Activated T-cell treated with anti-CD3 and anti-CD28 coated beads, Interleukin-2, amount 50 U/mL, for 48 hours (primary cell): ENCODE measurements around the gene PHF3.

Experiments
- DNase-seq, 2 experiments: peaks; one replicate each; pipeline ENCODE4 v3.0.0-alpha.2; 2020

PHF3 gene

DNA sequence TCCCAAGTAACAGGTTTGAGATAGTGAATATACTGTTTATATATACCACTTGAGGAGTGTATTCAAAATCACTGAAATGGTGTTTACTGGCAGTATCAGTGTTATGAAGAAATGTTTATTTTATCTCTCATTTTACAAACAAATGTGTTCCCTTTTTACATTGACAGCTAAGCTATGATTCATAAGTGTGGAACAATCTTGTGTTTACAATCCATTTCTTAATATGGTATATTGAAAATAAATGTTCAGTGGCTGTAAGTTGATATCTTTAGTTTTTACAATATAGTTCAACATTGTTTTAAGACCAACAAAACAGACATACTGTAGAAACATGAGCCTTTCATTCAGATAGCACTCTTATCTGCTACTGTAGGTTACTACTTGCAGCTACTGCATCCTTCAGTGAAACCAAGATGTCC lies 14.3 kb downstream of the PHF3 start:
- no peak for DNase-seq

DNA sequence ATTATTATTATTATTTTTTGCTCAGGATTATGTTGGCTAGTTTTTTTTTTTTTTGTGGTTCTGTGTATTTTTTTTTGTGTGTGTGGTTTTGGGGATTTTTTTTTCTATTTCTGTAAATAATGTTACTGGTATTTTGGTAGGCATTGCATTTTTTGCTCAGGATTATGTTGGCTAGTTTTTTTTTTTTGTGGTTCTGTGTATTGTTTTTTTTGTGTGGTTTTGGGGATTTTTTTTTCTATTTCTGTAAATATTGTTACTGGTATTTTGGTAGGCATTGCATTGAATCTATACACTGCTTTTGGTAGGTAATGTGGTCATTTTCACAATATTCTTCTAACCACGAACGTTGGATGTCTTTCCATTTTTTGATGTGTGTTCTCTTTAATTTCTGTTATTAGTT lies 17.4 kb downstream of the PHF3 start:
- DNase-seq, result no peak

DNA sequence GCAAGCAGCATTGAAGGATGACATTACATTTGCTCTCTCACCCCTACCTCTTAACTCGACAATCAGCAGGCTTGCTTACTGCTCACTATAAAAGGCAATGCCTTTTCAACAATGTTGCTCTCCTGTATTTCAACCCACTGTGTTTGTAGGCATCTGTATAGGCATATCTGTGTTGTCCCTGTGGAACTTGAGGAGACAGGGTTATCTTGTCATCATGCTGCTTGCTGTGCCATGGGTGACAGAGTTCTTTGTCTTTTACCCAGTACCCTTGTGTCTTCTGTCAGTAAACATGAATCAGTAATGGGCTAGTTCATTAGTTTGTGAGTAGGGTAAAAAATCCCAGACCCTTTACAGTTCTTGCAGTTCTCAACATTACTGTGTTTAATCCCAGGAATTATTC lies 25.2 kb downstream of the PHF3 start:
- no peak for DNase-seq

DNA sequence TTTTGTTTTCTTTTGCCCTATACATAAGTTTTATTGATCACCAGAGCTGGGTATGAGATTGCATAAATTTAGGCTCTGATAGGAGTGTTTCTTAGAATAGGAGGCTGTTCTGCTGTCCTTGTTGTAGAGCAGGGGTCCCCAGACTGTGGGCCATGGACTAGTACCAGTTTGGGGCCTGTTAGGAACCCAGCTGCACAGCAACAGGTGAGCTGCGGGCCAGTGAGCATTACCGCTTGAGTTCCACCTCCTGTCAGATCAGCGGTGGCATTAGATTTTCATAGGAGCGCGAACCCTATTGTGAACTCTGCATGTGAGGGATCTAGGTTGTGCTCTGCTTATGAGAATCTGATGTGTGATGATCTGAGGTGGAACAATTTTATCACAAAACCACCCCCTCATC lies 26.2 kb downstream of the PHF3 start:
- no peak for DNase-seq

DNA sequence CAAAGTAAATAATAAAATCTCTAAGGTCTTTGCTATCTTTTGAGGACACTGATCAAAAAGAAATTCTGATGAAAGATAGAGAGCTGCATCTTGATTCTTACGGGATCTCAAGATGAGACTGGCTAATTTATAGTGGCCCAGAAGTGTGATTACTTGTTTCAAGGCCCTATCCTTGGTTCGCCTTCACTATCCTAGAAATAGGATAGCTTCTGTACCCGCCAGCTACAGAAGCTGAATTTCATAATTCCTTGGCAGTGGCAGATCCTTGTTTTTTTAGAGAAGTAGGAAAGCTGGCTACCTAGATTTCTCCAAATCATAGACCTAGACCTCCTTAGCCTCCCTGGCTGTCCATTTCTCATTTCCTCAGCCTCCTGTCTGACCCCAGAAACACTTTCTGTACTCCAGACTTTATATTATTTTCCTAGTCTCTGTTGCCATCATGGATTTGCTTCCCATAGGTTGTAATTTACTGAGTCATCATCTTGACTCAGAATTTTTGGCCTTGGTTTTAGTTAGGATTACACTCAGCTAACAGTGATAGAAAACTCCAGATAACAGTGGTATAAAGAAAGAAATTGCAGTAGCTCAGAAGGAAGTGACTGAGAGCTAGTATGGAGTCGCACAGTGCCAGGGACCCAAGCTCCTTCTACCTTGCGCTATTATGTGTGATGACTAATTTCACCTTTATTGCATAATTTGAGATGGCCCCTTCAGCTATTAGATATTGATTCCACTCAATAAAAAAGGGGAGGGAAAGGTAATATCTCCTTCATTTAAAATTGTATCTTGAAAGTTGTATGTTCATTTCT lies 27.7 kb downstream of the PHF3 start:
- DNase-seq, result no peak

DNA sequence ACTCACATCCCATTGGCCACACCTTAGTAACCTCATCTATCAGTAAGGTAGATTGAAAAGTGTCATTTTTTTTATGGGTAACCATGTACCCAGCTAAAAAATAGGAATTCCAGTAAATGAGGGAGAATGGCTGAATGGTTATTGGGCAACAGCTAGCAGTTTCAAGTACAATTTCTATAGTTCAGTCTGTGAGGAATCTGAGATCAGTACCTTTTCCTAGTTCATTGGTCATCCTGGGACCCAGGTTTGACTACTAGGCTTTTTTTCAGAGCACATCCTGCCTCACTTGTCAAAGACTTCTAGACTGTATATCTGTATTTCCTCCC lies 28.3 kb downstream of the PHF3 start:
- DNase-seq, result no peak

DNA sequence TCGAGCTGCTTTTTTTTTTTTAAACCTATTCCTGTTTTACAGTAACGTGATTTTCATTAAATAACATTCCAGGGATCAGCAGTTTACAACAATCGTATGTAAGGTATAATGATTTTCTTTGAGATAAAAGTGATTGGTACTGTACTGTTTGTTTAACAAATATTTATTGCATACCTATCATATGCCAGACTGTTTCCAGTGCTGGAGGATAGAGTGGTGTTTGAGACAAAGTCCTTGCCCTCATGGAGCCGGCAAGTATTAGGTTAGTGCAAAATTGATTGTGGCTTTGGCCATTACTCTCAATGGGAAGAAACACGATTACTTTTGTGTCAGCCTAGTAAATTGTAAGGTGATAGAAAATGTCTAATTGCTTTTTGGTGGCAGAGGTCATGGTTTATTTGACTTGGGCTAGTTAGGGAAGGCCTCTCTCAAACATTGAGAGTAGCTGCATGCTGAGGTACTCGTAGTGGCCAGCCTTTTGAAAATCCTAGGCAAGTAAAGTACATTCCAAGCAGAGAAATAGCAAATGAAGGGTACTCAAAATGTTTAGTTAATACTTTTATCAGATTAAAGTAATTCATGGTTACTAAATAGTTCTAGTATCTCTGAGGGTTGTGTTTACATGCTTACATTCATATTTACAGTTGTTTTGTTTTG lies 35.6 kb downstream of the PHF3 start:
- no peak for DNase-seq

DNA sequence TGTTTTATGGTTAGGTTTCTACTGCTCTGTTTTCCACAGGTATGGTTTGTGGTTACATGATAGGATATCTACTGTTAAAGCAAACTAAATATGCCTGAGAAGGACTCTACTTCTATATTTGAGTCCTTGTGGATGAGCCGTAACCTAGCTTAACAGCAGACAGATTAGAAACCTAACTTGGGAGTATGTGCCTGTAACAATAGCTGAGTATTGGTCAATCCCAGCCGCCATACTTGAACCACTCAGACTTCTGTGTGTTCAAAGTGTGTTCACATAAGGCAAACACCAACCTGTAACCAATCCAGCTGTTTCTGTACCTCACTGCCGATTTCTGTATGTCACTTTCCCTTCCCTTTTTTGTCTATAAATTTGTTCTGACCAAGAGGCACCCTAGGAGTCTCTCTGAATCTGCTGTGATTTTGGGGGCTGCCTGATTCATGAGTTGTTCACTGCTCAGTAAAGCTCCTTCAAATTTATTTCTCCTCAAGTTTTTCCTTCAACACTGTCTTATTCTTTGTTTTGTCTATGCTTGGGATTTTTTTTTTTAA lies 37.1 kb downstream of the PHF3 start:
- DNase-seq, result no peak

DNA sequence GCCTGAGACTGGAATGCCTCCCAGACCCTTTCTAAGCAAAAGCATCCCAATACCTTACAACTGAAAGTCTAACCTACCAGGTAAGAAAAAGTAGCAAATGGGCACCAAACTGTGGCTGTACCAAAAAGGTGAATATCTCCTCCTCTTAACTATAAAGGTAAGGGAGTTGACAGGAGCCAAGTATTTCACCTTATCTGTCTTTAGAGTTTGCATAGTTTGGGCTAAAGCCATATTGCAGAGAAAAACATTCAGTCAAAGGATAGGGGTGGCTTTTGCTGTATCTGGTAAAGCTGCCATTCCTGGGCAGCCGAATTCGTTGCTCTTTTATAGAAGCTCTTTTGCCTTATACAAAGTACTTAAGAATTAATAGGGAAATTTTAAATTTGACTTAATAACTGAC lies 38.1 kb downstream of the PHF3 start:
- DNase-seq, result no peak

DNA sequence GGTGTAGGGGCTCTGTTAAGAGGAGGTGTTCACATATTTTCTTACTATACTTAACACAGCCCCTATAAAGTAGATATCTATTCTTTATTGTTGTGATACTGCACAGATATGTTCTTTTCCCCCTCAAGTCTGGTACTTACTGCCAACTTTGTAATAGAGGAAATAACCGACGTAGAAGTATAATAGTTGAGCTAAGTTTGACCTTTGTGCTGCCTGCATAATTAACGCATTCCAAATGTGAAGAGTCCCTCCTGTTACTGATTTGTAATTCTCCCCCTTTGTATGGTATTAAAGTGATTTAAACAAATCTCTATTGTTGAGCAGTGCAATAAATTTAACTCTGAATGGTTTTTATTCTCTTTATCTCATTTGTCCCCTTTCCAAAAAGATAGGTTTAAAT lies 39.0 kb downstream of the PHF3 start:
- no peak for DNase-seq

DNA sequence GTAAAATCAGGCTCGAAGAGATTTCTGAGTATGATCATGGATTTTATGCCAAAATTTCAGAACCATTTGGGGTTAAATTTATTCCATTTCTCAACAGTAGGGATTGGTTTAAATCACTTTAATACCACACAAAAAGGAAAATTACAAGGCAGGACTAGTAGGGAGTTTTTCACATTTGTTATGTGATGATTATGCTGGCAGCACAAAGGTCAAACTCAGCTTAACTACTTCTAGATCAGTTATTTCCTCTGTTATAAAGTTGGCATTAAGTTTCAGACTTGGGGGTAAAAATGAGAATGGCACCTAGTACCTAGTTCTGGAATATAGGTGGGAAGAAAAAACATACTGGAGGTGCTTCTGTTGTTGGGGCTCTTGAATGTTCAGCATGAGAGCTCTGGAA lies 39.5 kb downstream of the PHF3 start:
- DNase-seq, result no peak

DNA sequence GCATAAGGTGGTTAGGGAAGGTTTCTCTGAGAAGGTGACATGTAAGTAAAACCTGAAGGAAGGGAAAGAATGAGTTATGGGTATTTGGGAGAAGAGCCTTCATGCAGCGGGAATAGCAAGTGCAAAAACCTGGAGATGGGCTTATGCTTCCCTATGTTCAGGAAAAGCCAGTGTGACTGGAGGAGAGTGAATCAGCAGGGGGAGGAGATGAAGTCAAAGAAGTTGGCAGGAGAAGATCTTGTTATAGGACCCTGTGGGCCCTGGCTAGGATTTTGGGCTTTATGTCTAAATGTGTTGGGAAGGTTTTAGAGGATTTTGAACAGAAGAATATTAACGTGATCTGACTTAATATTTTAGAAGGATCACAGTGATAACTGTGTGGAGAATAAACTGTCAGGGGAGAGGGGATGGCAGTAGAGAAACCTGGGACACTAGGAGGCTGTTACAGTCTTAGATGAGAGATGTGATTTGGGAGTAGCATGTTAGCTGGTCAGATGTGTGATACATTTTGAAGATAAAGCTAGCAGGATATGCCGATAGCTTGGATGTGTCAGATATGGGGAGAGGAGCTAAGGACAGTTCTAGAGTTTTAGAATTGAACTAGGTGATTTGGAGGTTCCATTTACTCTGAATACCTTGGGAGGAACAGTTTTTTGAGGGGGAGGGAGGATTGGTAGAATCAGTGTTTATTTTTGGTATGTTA lies 41.0 kb downstream of the PHF3 start:
- DNase-seq, result no peak

DNA sequence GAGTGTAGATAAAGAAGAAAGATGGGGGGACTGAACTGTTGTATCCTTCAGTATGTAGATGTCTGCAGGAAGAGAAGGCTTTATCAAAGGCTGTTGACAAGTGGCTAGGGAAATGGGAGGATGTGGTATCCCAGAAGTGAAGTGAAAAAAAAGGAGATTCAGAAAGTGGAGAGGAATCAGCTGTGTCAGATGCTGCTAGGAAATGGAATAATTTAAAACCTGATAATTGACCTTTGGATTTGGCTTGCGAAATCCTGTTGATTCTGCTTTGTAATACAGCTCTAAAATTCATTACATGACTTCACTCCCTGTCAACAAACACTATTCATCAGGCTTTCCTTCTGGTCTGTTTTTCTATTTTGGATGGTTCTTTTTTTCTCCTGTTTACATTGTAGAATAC lies 41.7 kb downstream of the PHF3 start:
- DNase-seq, result no peak

DNA sequence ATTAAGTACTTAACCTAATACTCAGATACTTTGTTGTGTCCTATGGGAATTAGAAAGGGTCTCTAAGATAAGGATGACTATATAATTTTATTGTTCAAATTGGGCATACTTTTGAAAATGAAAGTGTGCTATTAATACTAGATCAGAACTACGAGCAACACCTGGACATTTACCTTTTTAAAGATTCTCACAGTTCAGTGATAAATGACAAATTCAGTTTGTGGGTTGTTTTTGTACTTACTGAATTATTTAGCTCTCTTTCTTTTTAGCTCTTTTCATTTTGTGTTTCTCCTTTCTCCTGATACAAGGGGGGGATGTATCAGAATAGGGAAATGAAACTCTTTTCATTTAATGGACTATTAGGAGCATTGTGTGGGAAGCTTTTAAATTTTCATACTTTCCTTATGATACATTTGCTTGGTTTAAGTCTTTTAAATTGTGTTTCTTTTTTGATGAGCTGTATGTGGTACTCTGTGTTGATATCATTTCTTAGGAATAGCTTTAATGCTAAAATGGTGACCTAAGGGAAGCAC lies 47.5 kb downstream of the PHF3 start:
- no peak for DNase-seq

DNA sequence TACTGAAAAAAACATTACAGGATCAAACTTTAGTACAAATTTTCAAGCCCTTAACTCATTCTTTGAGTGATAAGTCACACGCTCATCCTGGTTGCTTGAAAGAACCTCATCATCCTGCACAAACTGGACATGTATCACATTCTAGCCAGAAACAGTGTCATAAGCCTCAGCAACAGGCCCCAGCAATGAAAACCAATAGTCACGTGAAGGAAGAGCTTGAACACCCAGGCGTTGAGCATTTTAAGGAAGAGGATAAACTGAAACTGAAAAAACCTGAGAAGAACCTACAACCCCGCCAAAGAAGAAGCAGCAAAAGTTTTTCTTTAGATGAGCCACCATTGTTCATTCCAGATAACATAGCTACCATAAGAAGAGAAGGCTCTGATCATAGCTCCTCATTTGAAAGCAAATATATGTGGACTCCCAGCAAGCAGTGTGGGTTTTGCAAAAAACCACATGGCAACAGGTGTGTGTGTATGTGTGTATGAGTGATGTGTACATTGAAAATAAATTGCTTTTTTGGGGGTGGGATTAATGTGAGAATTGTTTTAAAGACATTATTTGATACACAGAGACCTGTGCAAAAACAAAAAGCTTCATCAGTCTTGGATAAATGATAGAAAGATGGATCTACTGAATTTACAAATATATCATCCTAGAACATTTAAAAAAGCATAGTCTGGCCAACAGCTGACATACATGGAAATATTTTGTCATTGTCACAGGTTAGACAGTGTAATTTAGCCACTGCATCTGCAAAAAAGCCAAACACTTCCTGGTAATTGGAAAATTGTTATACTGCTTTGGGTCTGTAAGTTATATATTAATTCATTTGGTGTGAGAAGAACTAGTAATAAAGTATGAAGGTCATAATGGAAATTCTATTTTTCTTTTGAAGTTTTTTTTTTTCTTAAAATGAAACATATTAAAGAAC lies 50.1 kb downstream of the PHF3 start:
- DNase-seq, result no peak

DNA sequence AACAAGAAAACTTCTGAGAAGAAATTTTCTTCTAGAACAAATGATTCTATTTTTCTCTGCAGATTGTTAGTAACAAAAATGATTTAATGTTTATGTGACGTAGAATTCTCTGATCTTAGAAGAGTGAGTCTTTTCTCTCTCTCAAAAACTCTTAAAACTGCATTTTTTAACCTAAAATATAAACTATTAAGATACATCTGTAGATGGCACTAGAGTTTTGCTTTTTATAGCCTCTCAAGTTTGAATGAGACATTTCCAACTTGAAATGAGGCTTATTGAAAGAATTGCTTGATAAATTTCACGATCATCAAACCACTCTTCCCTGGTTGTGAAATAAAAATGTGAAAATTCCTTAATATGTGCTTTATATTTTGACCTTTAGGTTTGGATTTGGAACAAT lies 53.8 kb downstream of the PHF3 start:
- no peak for DNase-seq

DNA sequence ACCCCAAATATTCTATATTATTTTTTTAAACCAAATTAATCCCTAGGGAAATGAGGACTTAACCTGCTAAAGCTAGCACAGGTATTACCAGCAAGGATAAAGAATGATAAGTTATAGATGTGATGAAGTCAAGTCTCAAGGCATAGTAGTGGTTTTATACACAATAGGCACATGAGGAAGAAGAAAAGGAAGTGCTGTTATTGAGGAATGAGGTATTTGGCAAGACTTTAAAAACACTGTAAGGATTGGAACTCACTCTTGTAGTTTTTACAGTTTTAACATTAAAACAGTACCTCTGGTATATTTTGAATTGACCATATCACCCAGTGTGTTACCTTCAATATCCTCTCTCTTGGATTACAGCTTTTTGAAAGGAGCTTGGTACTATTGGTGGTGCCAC lies 54.6 kb downstream of the PHF3 start:
- no peak for DNase-seq

DNA sequence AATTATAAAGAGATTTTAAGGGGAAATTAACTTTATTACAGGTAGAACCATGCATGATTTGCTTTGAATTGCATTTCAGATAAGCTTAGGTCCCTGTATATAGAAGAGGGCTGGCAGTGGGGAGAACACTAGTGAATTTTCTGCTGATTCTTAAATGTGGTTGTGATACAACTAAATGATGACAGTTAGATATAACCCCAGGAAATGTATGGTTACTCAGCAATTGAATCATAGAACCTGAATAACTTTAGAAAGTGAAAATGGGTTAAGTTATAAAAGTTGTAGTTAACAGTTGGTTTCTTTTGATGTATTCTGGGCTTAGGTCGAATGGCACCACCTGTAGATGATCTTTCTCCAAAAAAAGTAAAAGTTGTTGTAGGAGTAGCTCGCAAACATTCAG lies 70.1 kb downstream of the PHF3 start:
- DNase-seq, result no peak

DNA sequence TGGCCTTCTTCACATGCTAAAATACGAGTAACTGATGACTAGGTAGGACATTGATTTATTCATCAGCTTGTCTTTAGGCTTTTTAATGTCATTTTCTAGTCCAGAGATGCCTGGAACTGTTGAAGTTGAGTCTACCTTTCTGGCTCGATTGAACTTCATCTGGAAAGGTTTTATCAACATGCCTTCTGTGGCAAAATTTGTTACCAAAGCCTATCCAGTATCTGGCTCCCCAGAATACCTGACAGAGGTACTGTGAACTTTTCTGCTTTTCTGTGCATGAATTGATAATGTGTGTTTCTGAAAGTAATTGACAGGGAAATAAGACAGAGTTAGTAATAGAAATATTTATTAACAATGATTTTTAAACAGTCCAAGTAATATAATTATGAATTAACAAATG lies 71.0 kb downstream of the PHF3 start:
- DNase-seq, result no peak

DNA sequence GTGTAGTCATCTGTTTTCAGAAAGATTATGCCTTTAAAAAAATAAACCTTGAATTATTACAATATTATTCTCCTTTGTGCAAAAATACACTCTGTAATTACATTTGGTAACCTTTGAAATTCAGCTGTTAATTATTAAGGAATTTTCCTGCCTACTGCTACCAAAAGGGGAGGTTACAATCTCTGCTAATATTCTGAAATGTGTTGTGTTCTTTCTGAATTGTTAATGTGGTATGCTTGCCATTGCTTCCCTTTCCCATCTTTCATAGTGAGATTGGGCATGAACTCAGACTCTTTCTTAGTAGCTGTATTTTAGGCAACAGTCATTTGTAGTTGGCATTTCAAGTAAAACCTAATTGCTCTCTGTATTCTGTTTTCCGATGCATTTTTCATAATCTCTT lies 73.0 kb downstream of the PHF3 start:
- no peak for DNase-seq

DNA sequence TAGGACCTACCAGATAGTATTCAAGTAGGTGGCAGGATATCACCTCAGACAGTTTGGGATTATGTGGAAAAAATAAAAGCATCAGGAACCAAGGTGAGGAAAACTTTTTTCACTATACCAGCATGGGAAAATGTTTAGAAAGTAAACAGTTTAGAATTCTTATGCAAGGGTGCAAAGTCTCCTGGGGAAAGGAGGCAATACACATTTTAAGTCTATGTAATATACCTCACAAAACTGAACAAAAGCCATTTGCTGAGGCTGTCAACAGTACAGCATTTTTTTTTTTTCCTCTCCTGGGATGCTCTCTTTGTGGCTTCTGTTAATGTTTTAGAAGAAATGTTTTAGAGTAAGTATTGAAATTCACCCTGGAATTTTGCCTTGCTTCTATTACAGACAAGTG lies 73.5 kb downstream of the PHF3 start:
- no peak for DNase-seq

DNA sequence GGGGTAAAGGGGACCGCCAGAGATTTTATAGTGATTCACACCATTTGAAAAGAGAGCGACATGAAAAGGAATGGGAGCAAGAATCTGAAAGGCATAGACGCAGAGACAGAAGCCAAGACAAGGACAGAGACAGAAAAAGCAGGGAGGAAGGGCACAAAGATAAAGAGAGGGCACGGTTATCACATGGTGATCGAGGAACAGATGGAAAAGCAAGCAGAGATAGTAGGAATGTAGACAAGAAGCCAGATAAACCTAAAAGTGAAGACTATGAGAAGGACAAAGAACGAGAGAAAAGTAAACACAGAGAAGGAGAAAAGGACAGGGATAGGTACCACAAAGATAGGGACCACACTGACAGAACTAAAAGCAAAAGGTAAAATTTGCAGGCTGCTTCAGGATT lies 77.7 kb downstream of the PHF3 start:
- DNase-seq, result no peak

DNA sequence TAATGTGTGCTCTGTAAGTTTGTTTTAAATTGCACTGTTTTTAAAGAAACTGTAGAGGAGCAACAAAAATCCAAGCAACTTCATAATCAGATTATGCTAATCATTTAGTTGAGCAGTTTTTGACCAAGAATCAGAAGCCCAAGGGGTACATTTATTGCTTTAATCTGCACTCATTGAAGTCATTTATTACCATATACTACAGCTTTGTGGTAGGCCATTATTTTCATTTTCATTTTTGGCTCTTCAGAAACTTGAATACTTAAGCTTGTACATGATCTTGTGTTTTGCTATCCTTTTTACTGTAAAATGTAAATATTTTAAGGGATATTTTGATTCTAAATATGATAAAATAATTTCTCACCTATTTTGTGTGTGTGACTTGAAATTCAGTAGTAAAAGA lies 78.5 kb downstream of the PHF3 start:
- no peak for DNase-seq
